ENCODE results near the gene PDE7B. TPM values are rescaled to one million over a fixed set of nuclear protein-coding genes. Genes with fewer than 3 reads are reported as not detected.

PDE7B gene
- total RNA-seq, 4 donors from 2014 or later, result 3.4 to 15.4 (median 9.3) TPM

GRCh38 chr6:136209496-136209895 lies 358.0 kb downstream of the PDE7B start:
- intact Hi-C loops (cut with DNase I), result no loop called here
- 93% methylated on average over 2 of the region's 2 CpGs for WGBS
- Histone ChIP-seq H3K27me3 (no peaks in the 10 kb centered on the region), H3K36me3 (no peaks in the 10 kb centered on the region), H3K9me3 (no peaks in the 10 kb centered on the region), H3K4me3 (no peak overlapping the region), H3K4me1 (peaks cover 0 to 5% (median 2%) of the 10 kb centered on the region in 4 donors), H3K27ac (replicated peaks in 1 of 4) (no peak overlapping the region)
- DNase-seq (ENCODE audit: extremely low spot score), result no peak
- TF ChIP-seq CTCF (IDR thresholded peaks at IDR 0.05), result no peak
- no peak for TF ChIP-seq EP300 (IDR thresholded peaks at IDR 0.05)
- TF ChIP-seq POLR2AphosphoS5 (IDR thresholded peaks at IDR 0.05), result no peak
- TF ChIP-seq POLR2A (IDR thresholded peaks at IDR 0.05; ENCODE audit: low read depth), result no peak

GRCh38 chr6:136210398-136211165 lies 359.1 kb downstream of the PDE7B start:
- Histone ChIP-seq H3K4me1 (peaks cover 0 to 5% (median 2%) of the 10 kb centered on the region in 4 donors), H3K9me3 (no peaks in the 10 kb centered on the region), H3K27me3 (no peaks in the 10 kb centered on the region), H3K36me3 (no peaks in the 10 kb centered on the region), H3K4me3 (no peak overlapping the region), H3K27ac (replicated peaks in 1 of 4) (no peak overlapping the region)
- no peak for DNase-seq (ENCODE audit: extremely low spot score)
- intact Hi-C loops (cut with DNase I), result no loop called here
- 86% methylated on average over 13 of the region's 13 CpGs for WGBS
- TF ChIP-seq POLR2AphosphoS5 (IDR thresholded peaks at IDR 0.05) (no peak), POLR2A (IDR thresholded peaks at IDR 0.05; ENCODE audit: low read depth) (no peak), EP300 (IDR thresholded peaks at IDR 0.05) (no peak), CTCF (IDR thresholded peaks at IDR 0.05) (no peak)

- no peak overlapping the region for H3K27ac ChIP-seq (replicated peaks in 1 of 4)
- 100% methylated on average over 2 of the region's 2 CpGs for WGBS
- no peaks in the 10 kb centered on the region for H3K36me3 ChIP-seq
- DNase-seq (ENCODE audit: extremely low spot score), result no peak
- TF ChIP-seq POLR2A (IDR thresholded peaks at IDR 0.05; ENCODE audit: low read depth), result no peak
- no peak for TF ChIP-seq EP300 (IDR thresholded peaks at IDR 0.05)
- peaks cover 0 to 5% (median 2%) of the 10 kb centered on the region in 4 donors for H3K4me1 ChIP-seq
- H3K27me3 ChIP-seq, result no peaks in the 10 kb centered on the region
- intact Hi-C loops (cut with DNase I), result no loop called here
- no peaks in the 10 kb centered on the region for H3K9me3 ChIP-seq
- H3K4me3 ChIP-seq, result no peak overlapping the region
These were observed 361.1 kb downstream of the PDE7B start for GRCh38 chr6:136212608-136213007.

GRCh38 chr6:136213012-136213539 lies 361.6 kb downstream of the PDE7B start:
- no peak overlapping the region for H3K4me3 ChIP-seq
- WGBS, result 63% methylated on average over 5 of the region's 5 CpGs
- peaks cover 0 to 5% (median 2%) of the 10 kb centered on the region in 4 donors for H3K4me1 ChIP-seq
- H3K9me3 ChIP-seq, result no peaks in the 10 kb centered on the region
- DNase-seq (ENCODE audit: extremely low spot score), result no peak
- no peaks in the 10 kb centered on the region for H3K27me3 ChIP-seq
- no peaks in the 10 kb centered on the region for H3K36me3 ChIP-seq
- no peak overlapping the region for H3K27ac ChIP-seq (replicated peaks in 1 of 4)
- TF ChIP-seq POLR2A (IDR thresholded peaks at IDR 0.05; ENCODE audit: low read depth), result no peak
- TF ChIP-seq POLR2AphosphoS5 (IDR thresholded peaks at IDR 0.05), result no peak
- no peak for TF ChIP-seq CTCF (IDR thresholded peaks at IDR 0.05)
- TF ChIP-seq EP300 (IDR thresholded peaks at IDR 0.05), result no peak
- intact Hi-C loops (cut with DNase I), result no loop called here

GRCh38 chr6:136213853-136214252 lies 362.4 kb downstream of the PDE7B start:
- intact Hi-C loops (cut with DNase I), result no loop called here
- no peaks in the 10 kb centered on the region for H3K36me3 ChIP-seq

More at GRCh38 chr6:136213853-136214252, 362.4 kb downstream of the PDE7B start:
- peaks cover 0 to 5% (median 2%) of the 10 kb centered on the region in 4 donors for H3K4me1 ChIP-seq
- no peak for TF ChIP-seq POLR2A (IDR thresholded peaks at IDR 0.05; ENCODE audit: low read depth)
- TF ChIP-seq POLR2AphosphoS5 (IDR thresholded peaks at IDR 0.05), result no peak
- TF ChIP-seq EP300 (IDR thresholded peaks at IDR 0.05), result no peak
- no peak for TF ChIP-seq CTCF (IDR thresholded peaks at IDR 0.05)
- H3K27me3 ChIP-seq, result no peaks in the 10 kb centered on the region
- no peak for DNase-seq (ENCODE audit: extremely low spot score)
- H3K9me3 ChIP-seq, result no peaks in the 10 kb centered on the region
- no peak overlapping the region for H3K4me3 ChIP-seq
- H3K27ac ChIP-seq (replicated peaks in 1 of 4), result no peak overlapping the region
